Measurements from ENCODE around the gene MAPK14. TPM values are rescaled to one million over a fixed set of nuclear protein-coding genes. Genes with fewer than 3 reads are reported as not detected.

The MAPK14 gene
- total and polyA plus RNA-seq, 2 of the 4 experiments (the other 2 are of a cell fraction): 28.4 to 74.4 TPM

DNA sequence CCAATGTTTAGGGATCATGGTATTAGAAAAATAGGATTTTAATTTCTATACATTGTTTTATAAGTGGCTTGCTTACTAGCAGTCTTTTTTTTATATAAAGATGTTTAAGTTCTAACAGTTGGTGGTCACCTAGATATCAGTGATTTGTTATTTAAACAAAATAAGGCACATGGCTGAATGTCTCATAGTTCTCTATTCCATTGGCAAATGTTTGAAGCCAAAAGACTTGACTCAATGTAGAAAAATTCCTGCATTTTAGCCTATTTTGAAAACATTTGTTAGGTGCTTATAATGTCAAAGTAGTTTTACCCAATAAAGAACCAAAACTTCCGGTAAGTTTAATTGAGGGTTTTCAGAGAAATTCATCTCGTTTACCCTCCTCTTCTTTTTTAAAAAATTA, 26.8 kb downstream of the MAPK14 start:
- Histone ChIP-seq H3K9me1 (ENCODE audit: insufficient read depth, low read length) (peaks cover 6% of the 10 kb centered on the region), H3K27ac (ENCODE audit: insufficient read depth, low read length) (no peak overlapping the region), H3K9ac (ENCODE audit: low read depth, low read length) (no peak overlapping the region), H4K8ac (ENCODE audit: low read depth in 2 of 2, low read length in 2 of 2) (no peak overlapping the region), H3K4me3 (ENCODE audit: insufficient read depth, low read depth, low read length) (no peak overlapping the region), H2AK5ac (ENCODE audit: low read depth, low read length) (no peak overlapping the region), H3K4me2 (ENCODE audit: low read depth, low read length) (no peak overlapping the region), H4K5ac (ENCODE audit: low read depth, low read length) (no peak overlapping the region), H2BK15ac (ENCODE audit: low read depth, low read length) (no peak overlapping the region), H3K14ac (replicated peaks; ENCODE audit: low read depth, low read length) (no peak overlapping the region), H2BK20ac (ENCODE audit: low read depth, low read length) (no peak overlapping the region), H2BK120ac (ENCODE audit: low read depth, low read length) (no peak overlapping the region), H3K23ac (ENCODE audit: low read depth, low read length) (no peak overlapping the region), H4K20me1 (ENCODE audit: insufficient read depth, low read length) (peaks cover 53% of the 10 kb centered on the region), H3K9me3 (ENCODE audit: control insufficient read depth, insufficient read depth, low read length) (no peaks in the 10 kb centered on the region), H4K91ac (ENCODE audit: insufficient read depth, low read depth, low read length) (no peak overlapping the region), H3K56ac (ENCODE audit: extremely low read depth, insufficient read depth, low read length) (no peak overlapping the region), H3K4ac (ENCODE audit: low read depth, low read length) (no peak overlapping the region), H2AK9ac (replicated peaks; ENCODE audit: low read depth, low read length, poor library complexity) (no peak overlapping the region), H3K27me3 (ENCODE audit: control insufficient read depth, insufficient read depth, low read length) (no peaks in the 10 kb centered on the region), H2BK5ac (ENCODE audit: low read depth, low read length, poor library complexity, severe bottlenecking) (no peak overlapping the region), H3K18ac (ENCODE audit: low read depth, low read length) (no peak overlapping the region), H3K4me1 (ENCODE audit: control insufficient read depth, insufficient read depth, low read length) (peaks cover 9% of the 10 kb centered on the region), H3K79me1 (ENCODE audit: low read depth in 1 of 2, low read length in 2 of 2) (peaks cover 48 to 63% of the 10 kb centered on the region in 2 experiments), H2AFZ (replicated peaks; ENCODE audit: low read length, poor library complexity) (no peak overlapping the region), H3K36me3 (ENCODE audit: control insufficient read depth, insufficient read depth, low read length) (peaks cover 6% of the 10 kb centered on the region)
- in situ Hi-C loops (cut with MboI; ENCODE audit: low sequenced_read_pairs) (no loop called here), dilution Hi-C loops (cut with HindIII; ENCODE audit: low sequenced_read_pairs, unreplicated experiment) (no loop called here), intact Hi-C loops (cut with micrococcal nuclease) (no loop called here)
- TF ChIP-seq CEBPB (IDR thresholded peaks at IDR 0.05; ENCODE audit: low read depth, low read length) (no peak), MAFK (IDR thresholded peaks at IDR 0.05; ENCODE audit: low read depth, low read length) (no peak), MXI1 (IDR thresholded peaks at IDR 0.05; ENCODE audit: borderline replicate concordance, low read depth, low read length) (no peak), SMC3 (IDR thresholded peaks at IDR 0.05; ENCODE audit: low read depth, low read length) (no peak), FOS (IDR thresholded peaks at IDR 0.05; ENCODE audit: low read depth, low read length) (no peak), CHD1 (IDR thresholded peaks at IDR 0.05; ENCODE audit: low read depth, low read length) (no peak), RAD21 (IDR thresholded peaks at IDR 0.05; ENCODE audit: low read length) (no peak), MAZ (IDR thresholded peaks at IDR 0.05; ENCODE audit: borderline replicate concordance, low read depth, low read length) (no peak), POLR2A (IDR thresholded peaks at IDR 0.05; ENCODE audit: low read depth, low read length) (no peak), RCOR1 (IDR thresholded peaks at IDR 0.05; ENCODE audit: insufficient replicate concordance, low read length) (no peak)
- TF ChIP-seq, protein P1, sequence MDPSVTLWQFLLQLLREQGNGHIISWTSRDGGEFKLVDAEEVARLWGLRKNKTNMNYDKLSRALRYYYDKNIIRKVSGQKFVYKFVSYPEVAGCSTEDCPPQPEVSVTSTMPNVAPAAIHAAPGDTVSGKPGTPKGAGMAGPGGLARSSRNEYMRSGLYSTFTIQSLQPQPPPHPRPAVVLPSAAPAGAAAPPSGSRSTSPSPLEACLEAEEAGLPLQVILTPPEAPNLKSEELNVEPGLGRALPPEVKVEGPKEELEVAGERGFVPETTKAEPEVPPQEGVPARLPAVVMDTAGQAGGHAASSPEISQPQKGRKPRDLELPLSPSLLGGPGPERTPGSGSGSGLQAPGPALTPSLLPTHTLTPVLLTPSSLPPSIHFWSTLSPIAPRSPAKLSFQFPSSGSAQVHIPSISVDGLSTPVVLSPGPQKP (IDR thresholded peaks at IDR 0.05; ENCODE audit: borderline replicate concordance, low read depth, low read length): no peak
- ChIA-PET CTCF (no interaction called here), POLR2A (ENCODE audit: unreplicated experiment) (no interaction called here)
- no CpG with 5 or more reads among the region's 2 CpGs for WGBS, 2 experiments (ENCODE audit: extremely low coverage in 2 of 2, insufficient read length in 1 of 2)
- ATAC-seq (ENCODE audit: low read depth) (peak; percentile 49), DNase-seq (peak; percentile 48)
- BruUV-seq (replicated peaks): no TSS peak
